HL-60 (cell line): ENCODE results near the gene PTPRM.

Experiments used
- CTCF ChIP-seq: IDR thresholded peaks from one replicate; pipeline ENCODE4 v1.5.1; 2011; ENCODE audit warnings: low read length, control low read depth, inconsistent platforms; ENCODE audit not compliant: insufficient read depth
- POLR2AphosphoS5 ChIP-seq: IDR thresholded peaks from 2 replicates; pipeline ENCODE4 v1.6.1; 2012; ENCODE audit warnings: low read depth
- REST ChIP-seq: IDR thresholded peaks from 2 replicates; pipeline ENCODE4 v1.6.1; 2012; ENCODE audit warnings: low read depth; ENCODE audit not compliant: insufficient replicate concordance

- TF ChIP-seq REST, result no peak
- TF ChIP-seq CTCF, result no peak
- no peak for TF ChIP-seq POLR2AphosphoS5
Observed at GRCh38 chr18:7544686-7545085, 22.4 kb upstream of the PTPRM start.
